Right lobe of liver (tissue), 4 donors: Measurements from ENCODE around the gene PES1.

Source experiments
- CTCF ChIP-seq, 4 donors: fragments of 200-600 bp in 3 of 4; fragments of 450-650 bp in 1 of 4; IDR thresholded peaks; one replicate each; pipeline versions ENCODE4 v1.5.1 to v1.8.0; 2016 to 2022; ENCODE audit warnings: antibody characterized with exemption in 4 of 4, mild to moderate bottlenecking in 2 of 4
- POLR2A ChIP-seq: fragments of 450-650 bp; IDR thresholded peaks from one replicate; pipeline ENCODE4 v1.6.1; 2017; ENCODE audit warnings: antibody characterized with exemption, mild to moderate bottlenecking
- donor health status: DM: no; HTN: no; CAD: no.
- donor health status: DM: no; HTN: no; CAD: no.
- donor health status: DM: no; HTN: yes; CAD: no.

GRCh38 chr22:30634471-30635233 lies 42.9 kb upstream of the PES1 start:
- TF ChIP-seq CTCF (IDR thresholded peaks at IDR 0.05) = peak; percentile 91 to 97 (median 94)
- TF ChIP-seq POLR2A = no peak
